ENCODE data around the gene USP17L28.
A peak's percentile ranks its signal among the peaks of the same experiment; 100 is the strongest.
"Not testable (repeated sequence)": the region's sequence is repeated elsewhere in the genome, so short reads cannot be mapped to it uniquely, and the experiment has no call there.

USP17L28 gene, protein sequence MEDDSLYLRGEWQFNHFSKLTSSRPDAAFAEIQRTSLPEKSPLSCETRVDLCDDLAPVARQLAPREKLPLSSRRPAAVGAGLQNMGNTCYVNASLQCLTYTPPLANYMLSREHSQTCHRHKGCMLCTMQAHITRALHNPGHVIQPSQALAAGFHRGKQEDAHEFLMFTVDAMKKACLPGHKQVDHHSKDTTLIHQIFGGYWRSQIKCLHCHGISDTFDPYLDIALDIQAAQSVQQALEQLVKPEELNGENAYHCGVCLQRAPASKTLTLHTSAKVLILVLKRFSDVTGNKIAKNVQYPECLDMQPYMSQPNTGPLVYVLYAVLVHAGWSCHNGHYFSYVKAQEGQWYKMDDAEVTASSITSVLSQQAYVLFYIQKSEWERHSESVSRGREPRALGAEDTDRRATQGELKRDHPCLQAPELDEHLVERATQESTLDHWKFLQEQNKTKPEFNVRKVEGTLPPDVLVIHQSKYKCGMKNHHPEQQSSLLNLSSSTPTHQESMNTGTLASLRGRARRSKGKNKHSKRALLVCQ

DNA sequence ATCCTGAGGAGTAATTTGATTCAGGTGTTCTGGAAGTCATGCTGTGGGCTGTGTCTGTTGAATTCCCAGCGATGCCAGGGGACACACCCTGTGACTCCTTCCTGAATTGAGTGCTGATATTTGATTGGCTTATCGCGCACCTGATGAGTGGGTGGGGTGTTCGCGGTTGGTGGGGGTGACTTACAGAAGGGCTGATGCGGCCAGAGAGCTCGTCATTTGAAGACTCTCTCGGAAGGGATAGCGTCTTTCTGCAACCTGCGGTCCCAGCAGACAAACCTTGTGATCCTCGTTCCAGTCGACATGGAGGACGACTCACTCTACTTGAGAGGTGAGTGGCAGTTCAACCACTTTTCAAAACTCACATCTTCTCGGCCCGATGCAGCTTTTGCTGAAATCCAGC is at the start of gene USP17L28:
Gene USP17L28, plus strand, starts transcription at position 301 of the 400 bp plus-strand sequence. Its CDS starts 0 bp downstream, at position 301.
- DNase-seq (ENCODE audit: low read depth) = not testable (repeated sequence)

GRCh38 chr4:9324191-9324590 is 24.5 kb upstream of the USP17L28 start:
- not testable (repeated sequence) for DNase-seq (ENCODE audit: low read depth)

DNA sequence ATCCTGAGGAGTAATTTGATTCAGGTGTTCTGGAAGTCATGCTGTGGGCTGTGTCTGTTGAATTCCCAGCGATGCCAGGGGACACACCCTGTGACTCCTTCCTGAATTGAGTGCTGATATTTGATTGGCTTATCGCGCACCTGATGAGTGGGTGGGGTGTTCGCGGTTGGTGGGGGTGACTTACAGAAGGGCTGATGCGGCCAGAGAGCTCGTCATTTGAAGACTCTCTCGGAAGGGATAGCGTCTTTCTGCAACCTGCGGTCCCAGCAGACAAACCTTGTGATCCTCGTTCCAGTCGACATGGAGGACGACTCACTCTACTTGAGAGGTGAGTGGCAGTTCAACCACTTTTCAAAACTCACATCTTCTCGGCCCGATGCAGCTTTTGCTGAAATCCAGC is 23.8 kb upstream of the USP17L28 start, which contains the start of gene USP17L24:
Gene USP17L24, plus strand, starts transcription at position 301 of the 400 bp plus-strand sequence. Its CDS starts 0 bp downstream, at position 301.
- not testable (repeated sequence) for DNase-seq (ENCODE audit: low read depth)

DNA sequence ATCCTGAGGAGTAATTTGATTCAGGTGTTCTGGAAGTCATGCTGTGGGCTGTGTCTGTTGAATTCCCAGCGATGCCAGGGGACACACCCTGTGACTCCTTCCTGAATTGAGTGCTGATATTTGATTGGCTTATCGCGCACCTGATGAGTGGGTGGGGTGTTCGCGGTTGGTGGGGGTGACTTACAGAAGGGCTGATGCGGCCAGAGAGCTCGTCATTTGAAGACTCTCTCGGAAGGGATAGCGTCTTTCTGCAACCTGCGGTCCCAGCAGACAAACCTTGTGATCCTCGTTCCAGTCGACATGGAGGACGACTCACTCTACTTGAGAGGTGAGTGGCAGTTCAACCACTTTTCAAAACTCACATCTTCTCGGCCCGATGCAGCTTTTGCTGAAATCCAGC is 19.1 kb upstream of the USP17L28 start, which contains the start of gene USP17L25:
Gene USP17L25, plus strand, starts transcription at position 301 of the 400 bp plus-strand sequence. Its CDS starts 0 bp downstream, at position 301.
- DNase-seq (ENCODE audit: low read depth) = not testable (repeated sequence)

- DNase-seq (ENCODE audit: low read depth) = not testable (repeated sequence)
These were observed 14.3 kb upstream of the USP17L28 start, which contains the start of gene USP17L26 for GRCh38 chr4:9334358-9334757. Gene USP17L26, plus strand, starts transcription at chr4:9334658. Its CDS starts 0 bp downstream, at chr4:9334658.

- not testable (repeated sequence) for DNase-seq (ENCODE audit: low read depth)
These were observed 9.6 kb upstream of the USP17L28 start, which contains the start of gene USP17L5 for GRCh38 chr4:9339103-9339502. Gene USP17L5, plus strand, starts transcription at chr4:9339403. Its CDS starts 0 bp downstream, at chr4:9339403.

DNA sequence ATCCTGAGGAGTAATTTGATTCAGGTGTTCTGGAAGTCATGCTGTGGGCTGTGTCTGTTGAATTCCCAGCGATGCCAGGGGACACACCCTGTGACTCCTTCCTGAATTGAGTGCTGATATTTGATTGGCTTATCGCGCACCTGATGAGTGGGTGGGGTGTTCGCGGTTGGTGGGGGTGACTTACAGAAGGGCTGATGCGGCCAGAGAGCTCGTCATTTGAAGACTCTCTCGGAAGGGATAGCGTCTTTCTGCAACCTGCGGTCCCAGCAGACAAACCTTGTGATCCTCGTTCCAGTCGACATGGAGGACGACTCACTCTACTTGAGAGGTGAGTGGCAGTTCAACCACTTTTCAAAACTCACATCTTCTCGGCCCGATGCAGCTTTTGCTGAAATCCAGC is 4.8 kb upstream of the USP17L28 start, which contains the start of gene USP17L27:
Gene USP17L27, plus strand, starts transcription at position 301 of the 400 bp plus-strand sequence. Its CDS starts 0 bp downstream, at position 301.
- DNase-seq (ENCODE audit: low read depth) = not testable (repeated sequence)

- not testable (repeated sequence) for DNase-seq (ENCODE audit: low read depth)
These were observed 2.2 kb downstream of the USP17L28 start for GRCh38 chr4:9350866-9351265.

DNA sequence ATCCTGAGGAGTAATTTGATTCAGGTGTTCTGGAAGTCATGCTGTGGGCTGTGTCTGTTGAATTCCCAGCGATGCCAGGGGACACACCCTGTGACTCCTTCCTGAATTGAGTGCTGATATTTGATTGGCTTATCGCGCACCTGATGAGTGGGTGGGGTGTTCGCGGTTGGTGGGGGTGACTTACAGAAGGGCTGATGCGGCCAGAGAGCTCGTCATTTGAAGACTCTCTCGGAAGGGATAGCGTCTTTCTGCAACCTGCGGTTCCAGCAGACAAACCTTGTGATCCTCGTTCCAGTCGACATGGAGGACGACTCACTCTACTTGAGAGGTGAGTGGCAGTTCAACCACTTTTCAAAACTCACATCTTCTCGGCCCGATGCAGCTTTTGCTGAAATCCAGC is 4.6 kb downstream of the USP17L28 start, which contains the start of gene USP17L29:
Gene USP17L29, plus strand, starts transcription at position 301 of the 400 bp plus-strand sequence. Its CDS starts 0 bp downstream, at position 301.
- not testable (repeated sequence) for DNase-seq (ENCODE audit: low read depth)

DNA sequence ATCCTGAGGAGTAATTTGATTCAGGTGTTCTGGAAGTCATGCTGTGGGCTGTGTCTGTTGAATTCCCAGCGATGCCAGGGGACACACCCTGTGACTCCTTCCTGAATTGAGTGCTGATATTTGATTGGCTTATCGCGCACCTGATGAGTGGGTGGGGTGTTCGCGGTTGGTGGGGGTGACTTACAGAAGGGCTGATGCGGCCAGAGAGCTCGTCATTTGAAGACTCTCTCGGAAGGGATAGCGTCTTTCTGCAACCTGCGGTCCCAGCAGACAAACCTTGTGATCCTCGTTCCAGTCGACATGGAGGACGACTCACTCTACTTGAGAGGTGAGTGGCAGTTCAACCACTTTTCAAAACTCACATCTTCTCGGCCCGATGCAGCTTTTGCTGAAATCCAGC is 14.1 kb downstream of the USP17L28 start, which contains the start of gene USP17L30:
Gene USP17L30, plus strand, starts transcription at position 301 of the 400 bp plus-strand sequence. Its CDS starts 0 bp downstream, at position 301.
- DNase-seq (ENCODE audit: low read depth) = not testable (repeated sequence)

DNA sequence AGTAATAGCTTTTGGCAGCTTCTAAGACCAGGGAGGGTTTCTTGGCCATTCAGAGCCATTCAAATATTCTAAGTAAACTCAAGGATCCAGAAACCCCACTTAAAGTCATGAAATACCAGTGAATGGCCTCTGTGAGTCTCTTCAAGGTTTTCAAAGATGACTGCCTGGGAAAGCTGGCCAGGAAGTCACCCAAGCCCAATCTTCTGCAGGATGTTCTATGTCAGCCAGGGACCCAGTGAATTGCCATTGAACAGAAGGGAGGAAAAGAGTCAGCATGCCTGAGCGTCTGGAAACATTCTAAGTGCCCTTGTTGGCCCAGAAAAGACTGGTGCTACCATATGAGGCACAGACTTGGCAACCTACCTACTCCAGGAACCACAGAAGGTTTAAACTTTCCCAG is 31.2 kb downstream of the USP17L28 start:
- not testable (repeated sequence) for DNase-seq (ENCODE audit: low read depth)

DNA sequence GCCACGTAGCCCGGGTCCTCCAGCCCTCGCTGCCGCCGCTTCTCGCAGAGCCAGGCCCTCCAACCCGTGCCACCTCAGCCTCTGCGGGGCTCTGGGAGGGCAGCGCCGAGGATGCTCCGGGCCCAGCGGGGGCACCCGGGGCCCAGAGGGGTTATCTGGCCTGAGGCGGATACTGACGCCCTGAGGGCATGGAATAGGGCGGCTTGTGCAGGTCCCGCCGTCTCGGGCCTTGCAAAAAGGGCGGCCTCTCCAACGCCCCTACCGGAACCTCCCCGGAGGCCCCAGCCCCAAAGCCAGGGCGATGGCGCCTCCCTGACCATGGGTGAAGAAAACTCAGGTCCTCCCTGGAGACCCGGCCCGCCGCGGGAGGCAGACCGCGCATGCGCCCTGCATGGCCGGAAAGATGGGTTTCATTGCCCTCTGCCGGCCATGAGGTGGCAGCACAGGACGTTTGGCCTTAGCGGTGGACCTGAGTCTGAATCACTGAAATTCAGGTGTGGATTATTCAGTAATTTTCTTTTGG is 32.4 kb downstream of the USP17L28 start:
- DNase-seq (ENCODE audit: low read depth) = peak; percentile 4

- DNase-seq (ENCODE audit: low read depth) = no peak
These were observed 35.4 kb downstream of the USP17L28 start for GRCh38 chr4:9384126-9384525.

DNA sequence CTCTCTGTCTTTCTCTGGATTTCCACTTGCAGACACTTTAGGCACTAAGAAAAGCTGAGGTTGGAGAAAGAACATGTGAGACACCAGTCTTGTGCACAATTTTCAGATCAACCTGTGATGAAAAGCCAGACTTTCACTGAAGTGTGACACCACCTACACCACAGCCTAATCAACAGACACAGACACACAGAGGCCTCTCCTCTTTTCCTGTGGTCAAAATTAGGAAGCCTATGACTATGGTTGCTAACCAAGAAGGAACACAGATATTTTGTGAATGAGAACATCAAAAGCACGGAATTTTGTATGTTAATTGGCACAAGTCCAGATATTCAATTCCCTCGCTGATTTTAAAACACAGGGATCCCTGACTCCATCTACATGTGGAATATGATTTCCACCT is 40.3 kb downstream of the USP17L28 start:
- DNase-seq (ENCODE audit: low read depth) = not testable (repeated sequence)
